ENCODE measurements around the gene STK17A.
"Not testable (repeated sequence)": the region's sequence is repeated elsewhere in the genome, so short reads cannot be mapped to it uniquely, and the experiment has no call there.

The STK17A gene

DNA sequence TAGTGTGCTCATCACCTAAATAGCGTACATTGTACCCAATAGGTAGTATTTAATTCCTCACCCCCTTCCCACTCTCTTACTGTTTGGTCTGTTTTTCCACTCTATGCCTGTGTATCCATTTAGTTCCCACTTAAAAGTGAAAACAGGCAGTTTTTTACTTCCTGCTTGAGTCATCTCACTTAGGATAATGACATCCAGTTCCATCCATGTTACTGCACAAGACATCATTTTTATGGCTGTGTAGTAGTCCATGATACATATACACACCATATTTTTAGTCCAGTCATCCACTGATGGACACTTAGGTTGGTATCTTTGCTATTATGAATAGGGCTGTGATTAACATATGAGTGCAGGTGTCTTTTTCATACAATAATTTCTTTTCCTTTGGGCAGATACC is 10.1 kb downstream of the STK17A start:
- no peak for DNase-seq (ENCODE audit: extremely low spot score)
- ChIA-PET POLR2A (no interaction called here), CTCF (no interaction called here)
- no peak for TF ChIP-seq ELF4 (IDR thresholded peaks at IDR 0.05)
- no peak for TF ChIP-seq SP1 (IDR thresholded peaks at IDR 0.05)
- no peak for TF ChIP-seq ARNT (IDR thresholded peaks at IDR 0.05)

GRCh38 chr7:43594020-43594419 is 11.1 kb downstream of the STK17A start:
- ChIA-PET CTCF (interaction anchor here (0.6 kb wide), 1 partner anchor 404 kb away, joined by 3 read pairs; no protein-coding TSS in a partner anchor), POLR2A (interaction anchor here (0.6 kb wide), 1 partner anchor 11 kb away, joined by 4 read pairs; the partner anchor contains the start of gene STK17A)
- TF ChIP-seq TARDBP (IDR thresholded peaks at IDR 0.05) = no peak
- TF ChIP-seq CTBP1 (IDR thresholded peaks at IDR 0.05; ENCODE audit: borderline replicate concordance) = no peak
- no peak for TF ChIP-seq ARNT (IDR thresholded peaks at IDR 0.05)
- no peak for TF ChIP-seq SUZ12 (IDR thresholded peaks at IDR 0.05)
- TF ChIP-seq FOXA1 (IDR thresholded peaks at IDR 0.05) = no peak
- no peak for TF ChIP-seq SP1 (IDR thresholded peaks at IDR 0.05)
- TF ChIP-seq BHLHE40 (IDR thresholded peaks at IDR 0.05; ENCODE audit: borderline replicate concordance) = no peak
- TF ChIP-seq ZNF384 (IDR thresholded peaks at IDR 0.05) = no peak
- TF ChIP-seq L3MBTL2 (conservative IDR thresholded peaks at IDR 0.05) = no peak
- TF ChIP-seq FOXM1 (IDR thresholded peaks at IDR 0.05; ENCODE audit: borderline replicate concordance) = no peak
- no peak for TF ChIP-seq FOXK2 (IDR thresholded peaks at IDR 0.05)
- no peak for TF ChIP-seq ELF4 (IDR thresholded peaks at IDR 0.05)
- TF ChIP-seq HDGF (IDR thresholded peaks at IDR 0.05; ENCODE audit: borderline replicate concordance) = no peak
- TF ChIP-seq, protein P1, sequence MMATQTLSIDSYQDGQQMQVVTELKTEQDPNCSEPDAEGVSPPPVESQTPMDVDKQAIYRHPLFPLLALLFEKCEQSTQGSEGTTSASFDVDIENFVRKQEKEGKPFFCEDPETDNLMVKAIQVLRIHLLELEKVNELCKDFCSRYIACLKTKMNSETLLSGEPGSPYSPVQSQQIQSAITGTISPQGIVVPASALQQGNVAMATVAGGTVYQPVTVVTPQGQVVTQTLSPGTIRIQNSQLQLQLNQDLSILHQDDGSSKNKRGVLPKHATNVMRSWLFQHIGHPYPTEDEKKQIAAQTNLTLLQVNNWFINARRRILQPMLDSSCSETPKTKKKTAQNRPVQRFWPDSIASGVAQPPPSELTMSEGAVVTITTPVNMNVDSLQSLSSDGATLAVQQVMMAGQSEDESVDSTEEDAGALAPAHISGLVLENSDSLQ (IDR thresholded peaks at IDR 0.05) = no peak
- no peak for TF ChIP-seq NFRKB (IDR thresholded peaks at IDR 0.05)
- TF ChIP-seq LEF1 (IDR thresholded peaks at IDR 0.05; ENCODE audit: borderline replicate concordance) = no peak

GRCh38 chr7:43596426-43596825 is 13.5 kb downstream of the STK17A start:
- CTCF ChIA-PET = interaction anchor here (1.3 kb wide), 1 partner anchor 14 kb away, joined by 4 read pairs; the partner anchor contains the start of gene STK17A
- DNase-seq (ENCODE audit: extremely low spot score); POLR2A ChIA-PET: not testable (repeated sequence)

More at GRCh38 chr7:43594020-43594419, 11.1 kb downstream of the STK17A start:
- no peak for DNase-seq (ENCODE audit: extremely low spot score)

- CTCF ChIA-PET = no interaction called here
- POLR2A ChIA-PET = no interaction called here
- DNase-seq (ENCODE audit: extremely low spot score) = no peak
- TF ChIP-seq, protein P1 (IDR thresholded peaks at IDR 0.05) = no peak
- TF ChIP-seq FOXK2 (IDR thresholded peaks at IDR 0.05) (no peak), ARNT (IDR thresholded peaks at IDR 0.05) (no peak), SP1 (IDR thresholded peaks at IDR 0.05) (no peak), LEF1 (IDR thresholded peaks at IDR 0.05; ENCODE audit: borderline replicate concordance) (no peak), BHLHE40 (IDR thresholded peaks at IDR 0.05; ENCODE audit: borderline replicate concordance) (no peak), FOXM1 (IDR thresholded peaks at IDR 0.05; ENCODE audit: borderline replicate concordance) (no peak), L3MBTL2 (conservative IDR thresholded peaks at IDR 0.05) (no peak), ZNF384 (IDR thresholded peaks at IDR 0.05) (no peak), NFRKB (IDR thresholded peaks at IDR 0.05) (no peak), CTBP1 (IDR thresholded peaks at IDR 0.05; ENCODE audit: borderline replicate concordance) (no peak), HDGF (IDR thresholded peaks at IDR 0.05; ENCODE audit: borderline replicate concordance) (no peak), FOXA1 (IDR thresholded peaks at IDR 0.05) (no peak), SUZ12 (IDR thresholded peaks at IDR 0.05) (no peak), TARDBP (IDR thresholded peaks at IDR 0.05) (no peak), ELF4 (IDR thresholded peaks at IDR 0.05) (no peak)
Observed at GRCh38 chr7:43600056-43600455, 17.1 kb downstream of the STK17A start.

GRCh38 chr7:43602256-43602655 is 19.3 kb downstream of the STK17A start:
- TF ChIP-seq BHLHE40 (IDR thresholded peaks at IDR 0.05; ENCODE audit: borderline replicate concordance) = no peak
- TF ChIP-seq FOXA1 (IDR thresholded peaks at IDR 0.05) = no peak
- no peak for TF ChIP-seq ARNT (IDR thresholded peaks at IDR 0.05)
- no peak for TF ChIP-seq TARDBP (IDR thresholded peaks at IDR 0.05)
- TF ChIP-seq SUZ12 (IDR thresholded peaks at IDR 0.05) = no peak
- TF ChIP-seq, protein P1 (IDR thresholded peaks at IDR 0.05) = no peak
- TF ChIP-seq SP1 (IDR thresholded peaks at IDR 0.05) = no peak
- no peak for TF ChIP-seq FOXK2 (IDR thresholded peaks at IDR 0.05)
- no peak for TF ChIP-seq L3MBTL2 (conservative IDR thresholded peaks at IDR 0.05)
- no peak for TF ChIP-seq LEF1 (IDR thresholded peaks at IDR 0.05; ENCODE audit: borderline replicate concordance)
- no peak for TF ChIP-seq FOXM1 (IDR thresholded peaks at IDR 0.05; ENCODE audit: borderline replicate concordance)
- TF ChIP-seq HDGF (IDR thresholded peaks at IDR 0.05; ENCODE audit: borderline replicate concordance) = no peak
- no peak for TF ChIP-seq ZNF384 (IDR thresholded peaks at IDR 0.05)
- TF ChIP-seq NFRKB (IDR thresholded peaks at IDR 0.05) = no peak
- CTCF ChIA-PET = interaction anchor here (1.4 kb wide), 1 partner anchor 20 kb away, joined by 3 read pairs; the partner anchor contains the start of gene STK17A
- POLR2A ChIA-PET = interaction anchor here (1.9 kb wide), 1 partner anchor 20 kb away, joined by 8 read pairs; the partner anchor contains the start of gene STK17A
- no peak for DNase-seq (ENCODE audit: extremely low spot score)

DNA sequence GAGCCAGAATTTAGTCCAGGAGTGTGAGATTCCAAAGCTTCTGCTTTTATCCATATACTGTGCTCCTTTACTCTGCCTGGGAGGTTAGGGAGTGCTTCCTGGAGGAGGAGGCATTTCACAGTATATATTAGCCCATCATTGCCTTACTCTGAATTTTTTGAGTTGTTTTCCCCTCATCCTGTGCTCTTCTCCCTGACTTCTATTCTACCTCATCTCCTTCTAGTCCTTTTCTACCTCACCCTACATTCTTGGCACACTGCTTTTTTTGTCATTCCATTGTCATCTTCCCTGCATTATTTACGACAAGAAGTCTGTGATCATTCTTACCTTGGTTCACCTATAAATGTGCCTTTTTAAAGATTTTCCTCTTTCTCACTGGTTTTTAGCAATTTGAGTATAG is 21.3 kb downstream of the STK17A start:
- POLR2A ChIA-PET = no interaction called here

More for the DNA sequence above, 21.3 kb downstream of the STK17A start:
- no peak for DNase-seq (ENCODE audit: extremely low spot score)
- CTCF ChIA-PET = no interaction called here
- TF ChIP-seq L3MBTL2 (conservative IDR thresholded peaks at IDR 0.05) = no peak
- no peak for TF ChIP-seq FOXM1 (IDR thresholded peaks at IDR 0.05; ENCODE audit: borderline replicate concordance)
- no peak for TF ChIP-seq ARNT (IDR thresholded peaks at IDR 0.05)
- no peak for TF ChIP-seq FOXA1 (IDR thresholded peaks at IDR 0.05)
- no peak for TF ChIP-seq FOXK2 (IDR thresholded peaks at IDR 0.05)
- TF ChIP-seq ZNF384 (IDR thresholded peaks at IDR 0.05) = no peak
- no peak for TF ChIP-seq ELF4 (IDR thresholded peaks at IDR 0.05)
- TF ChIP-seq, protein P1 (IDR thresholded peaks at IDR 0.05) = no peak
- TF ChIP-seq NFRKB (IDR thresholded peaks at IDR 0.05) = no peak
- no peak for TF ChIP-seq HDGF (IDR thresholded peaks at IDR 0.05; ENCODE audit: borderline replicate concordance)
- TF ChIP-seq SUZ12 (IDR thresholded peaks at IDR 0.05) = no peak
- no peak for TF ChIP-seq BHLHE40 (IDR thresholded peaks at IDR 0.05; ENCODE audit: borderline replicate concordance)
- no peak for TF ChIP-seq TARDBP (IDR thresholded peaks at IDR 0.05)
- TF ChIP-seq LEF1 (IDR thresholded peaks at IDR 0.05; ENCODE audit: borderline replicate concordance) = no peak
- no peak for TF ChIP-seq SP1 (IDR thresholded peaks at IDR 0.05)
- no peak for TF ChIP-seq CTBP1 (IDR thresholded peaks at IDR 0.05; ENCODE audit: borderline replicate concordance)

All from HEK293T (cell line).